ENCODE data around the gene B3GNT8.

B3GNT8 gene

GRCh38 chr19:41426952-41427646 lies at the start of gene B3GNT8:
TSS of gene B3GNT8 (minus strand) at chr19:41427374. CDS start at chr19:41426778, 596 bp downstream.
- DNase-seq, result peak; percentile 70

- DNase-seq, result no peak
Measured at GRCh38 chr19:41476583-41476982, 49.4 kb upstream of the B3GNT8 start.

GRCh38 chr19:41463257-41464256 lies 36.4 kb upstream of the B3GNT8 start:
- DNase-seq, result peak; percentile 35

- no peak for DNase-seq
Measured at GRCh38 chr19:41462497-41462896, 35.3 kb upstream of the B3GNT8 start.

GRCh38 chr19:41457241-41457640 lies 30.1 kb upstream of the B3GNT8 start:
- no peak for DNase-seq

GRCh38 chr19:41456342-41456918 lies 29.3 kb upstream of the B3GNT8 start:
- DNase-seq, result no peak

GRCh38 chr19:41455936-41456335 lies 28.8 kb upstream of the B3GNT8 start:
- no peak for DNase-seq

- no peak for DNase-seq
Measured at GRCh38 chr19:41452584-41453275, 25.6 kb upstream of the B3GNT8 start.

- no peak for DNase-seq
Measured at GRCh38 chr19:41449865-41450178, 22.6 kb upstream of the B3GNT8 start.

GRCh38 chr19:41449079-41449864 lies 22.1 kb upstream of the B3GNT8 start:
- peak; percentile 77 for DNase-seq

- DNase-seq, result no peak
Measured at GRCh38 chr19:41447732-41448332, 20.7 kb upstream of the B3GNT8 start.

- no peak for DNase-seq
Measured at GRCh38 chr19:41445575-41445974, 18.4 kb upstream of the B3GNT8 start.

GRCh38 chr19:41443813-41444455 lies 16.8 kb upstream of the B3GNT8 start:
- DNase-seq, result no peak

GRCh38 chr19:41442473-41443355 lies 15.5 kb upstream of the B3GNT8 start, which contains the start of gene ERICH4:
TSS of gene ERICH4 (plus strand) at chr19:41443156. CDS start at chr19:41443170, 14 bp downstream.
- DNase-seq, result no peak

GRCh38 chr19:41441321-41441945 lies 14.3 kb upstream of the B3GNT8 start:
- DNase-seq, result no peak

- peak; percentile 98 for DNase-seq
Measured at GRCh38 chr19:41439441-41440222, 12.5 kb upstream of the B3GNT8 start, which contains the start of gene DMAC2. TSS of gene DMAC2 (minus strand) at chr19:41439912. CDS start at chr19:41439899, 13 bp downstream.

GRCh38 chr19:41437944-41438574 lies 10.9 kb upstream of the B3GNT8 start:
- DNase-seq, result no peak

GRCh38 chr19:41436674-41436951 lies 9.4 kb upstream of the B3GNT8 start:
- no peak for DNase-seq

Measured in suppressor macrophage treated with lipopolysaccharide for 4 hours (primary cell).